Left ventricle myocardium superior (tissue), 1 donor: ENCODE results near the gene GPR149. TPM values are rescaled to one million over a fixed set of nuclear protein-coding genes. Genes with fewer than 3 reads are reported as not detected.

Experiments
- ATAC-seq: fragments of 200-7000 bp; cut with Tn5 transposase; one replicate; pipeline ENCODE4 v1.9.1; 2020; ENCODE audit warnings: mild to moderate bottlenecking, moderate library complexity
- DNase-seq: peaks from one replicate; pipeline ENCODE4 v3.0.0-alpha.2; 2020
- intact Hi-C: fragments of 100-400 bp; cut with micrococcal nuclease; formaldehyde crosslinking; loops from one replicate; pipeline ENCODE4 v1.11.0; 2022
- total RNA-seq: library from RNA; stranded (reverse); fragmentation: NEBNext Ultra II Directional; extraction: Animal tissue kit (Norgen Biotek cat#: 25700); gene quantifications from one replicate; pipeline ENCODE4 v1.2.1, GENCODE V29; 2021
- donor health status: DM: no; HTN: yes; CAD: no; lungs with severe emphysema.

GPR149 gene
- total RNA-seq, 1 donor from 2014 or later: not detected

DNA sequence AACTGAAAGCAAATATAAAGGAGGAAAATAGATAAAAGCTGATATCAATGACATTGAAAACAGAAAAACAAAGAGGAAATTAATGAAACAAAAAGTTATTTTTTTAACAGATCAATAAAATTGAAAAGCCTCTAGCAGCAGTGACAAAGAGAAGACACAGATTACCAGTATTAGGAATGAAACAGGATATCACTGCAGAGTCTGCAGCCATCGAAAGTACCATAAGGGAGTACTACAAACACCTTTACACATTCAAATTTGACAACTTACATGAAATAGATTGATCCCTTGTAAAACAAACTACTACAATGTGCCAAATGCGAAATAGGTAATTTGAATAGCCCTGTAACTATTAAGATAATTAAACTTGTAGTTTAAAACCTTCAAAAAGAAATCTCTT is 80.8 kb downstream of the GPR149 start:
- DNase-seq: no peak
- intact Hi-C loops: no loop called here
- ATAC-seq: no peak

GRCh38 chr3:154345422-154346122 is 84.4 kb downstream of the GPR149 start:
- intact Hi-C loops: no loop called here
- no peak for DNase-seq
- no peak for ATAC-seq

DNA sequence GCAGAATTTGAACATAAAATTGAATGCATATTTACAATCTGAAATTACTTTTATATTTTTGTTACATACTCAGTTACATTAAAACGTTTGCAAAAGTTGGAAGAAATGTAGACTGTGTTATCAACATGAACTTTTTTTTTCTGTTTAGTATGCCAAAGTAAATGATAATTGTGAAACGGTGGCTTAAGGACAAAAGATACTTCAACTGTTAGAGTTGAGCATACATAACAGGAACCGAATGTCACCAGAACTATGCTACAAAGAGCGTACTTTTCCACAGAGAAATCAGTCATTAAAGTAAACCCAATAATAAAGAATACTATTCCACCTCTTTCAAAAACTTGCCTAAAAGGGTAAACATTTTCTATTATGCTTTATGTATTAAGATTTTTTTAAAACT is 91.4 kb downstream of the GPR149 start:
- intact Hi-C loops: no loop called here

DNA sequence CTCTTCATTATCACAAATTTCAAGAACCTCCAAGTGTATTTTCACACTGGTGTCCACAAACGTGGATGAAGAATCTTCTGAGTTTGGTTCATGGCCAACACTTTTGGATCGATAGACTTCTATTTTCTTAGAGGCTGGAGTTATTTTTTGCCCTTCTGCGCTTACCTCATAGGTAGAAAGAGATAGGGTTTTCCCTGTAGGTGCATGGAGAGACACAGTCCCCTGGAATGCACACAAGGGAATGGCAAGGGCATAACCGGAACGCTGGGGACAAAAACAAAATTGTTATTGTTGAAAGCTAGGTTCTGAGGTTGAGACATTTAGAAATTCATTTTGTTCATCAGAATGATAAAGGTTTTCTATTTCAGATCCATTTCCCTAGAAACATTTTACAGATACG is 92.0 kb downstream of the GPR149 start:
- DNase-seq (no peak), ATAC-seq (no peak)
- intact Hi-C loops: no loop called here

More for the DNA sequence above, 91.4 kb downstream of the GPR149 start:
- ATAC-seq (no peak), DNase-seq (no peak)

DNA sequence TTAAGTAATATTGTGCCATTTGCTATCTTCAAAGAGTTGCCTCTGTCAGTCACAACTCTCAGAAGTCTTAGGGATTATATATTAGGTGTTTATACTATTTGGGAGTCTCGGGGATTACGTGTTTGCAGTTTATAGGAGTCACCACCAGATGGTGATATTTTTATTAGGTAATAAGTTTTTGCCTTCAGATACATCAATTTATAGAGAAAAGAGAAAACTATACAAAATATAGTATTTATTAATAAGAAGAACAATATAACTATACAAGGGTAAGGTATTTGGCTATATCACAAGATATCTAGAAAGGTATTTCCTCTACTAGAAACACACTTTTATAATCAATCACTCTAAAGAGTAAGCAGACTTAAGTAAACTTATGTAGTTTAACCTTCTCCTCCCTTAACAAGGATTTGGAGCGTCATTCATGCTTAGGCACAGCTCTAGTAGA is 95.0 kb downstream of the GPR149 start:
- no peak for ATAC-seq
- intact Hi-C loops: loop anchor here (5.0 kb wide), 1 partner anchor 987 kb away; no protein-coding TSS in a partner anchor
- DNase-seq: no peak

GRCh38 chr3:154327871-154328270 is 102.1 kb downstream of the GPR149 start:
- DNase-seq (no peak), ATAC-seq (no peak)
- intact Hi-C loops: no loop called here

DNA sequence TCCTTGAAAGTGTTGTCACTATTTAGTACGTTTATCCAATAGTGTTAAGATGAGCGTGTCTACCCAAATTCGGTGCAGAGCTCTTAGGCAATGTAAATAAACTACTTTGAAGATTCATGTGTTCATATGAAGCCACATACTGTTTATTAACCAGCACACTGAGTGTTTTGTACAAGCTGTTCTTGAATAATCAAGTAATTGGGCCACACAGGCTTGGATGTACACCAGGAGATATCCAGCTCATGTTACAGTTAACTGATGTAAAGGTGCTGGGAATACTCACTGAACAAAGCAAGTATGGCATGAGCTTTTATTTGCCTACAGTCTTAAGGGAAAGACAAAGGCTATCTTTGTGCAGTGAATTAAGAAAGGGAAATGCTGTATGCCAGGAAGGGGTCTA is 105.1 kb downstream of the GPR149 start:
- no peak for DNase-seq
- no peak for ATAC-seq
- intact Hi-C loops: no loop called here

GRCh38 chr3:154323891-154324738 is 105.9 kb downstream of the GPR149 start, which contains the start of gene DHX36:
Gene DHX36, minus strand, starts transcription at chr3:154324487. Its CDS starts 71 bp downstream, at chr3:154324416.
- peak; percentile 92 for DNase-seq
- peak; percentile 99 for ATAC-seq
- intact Hi-C loops: no loop called here

DNA sequence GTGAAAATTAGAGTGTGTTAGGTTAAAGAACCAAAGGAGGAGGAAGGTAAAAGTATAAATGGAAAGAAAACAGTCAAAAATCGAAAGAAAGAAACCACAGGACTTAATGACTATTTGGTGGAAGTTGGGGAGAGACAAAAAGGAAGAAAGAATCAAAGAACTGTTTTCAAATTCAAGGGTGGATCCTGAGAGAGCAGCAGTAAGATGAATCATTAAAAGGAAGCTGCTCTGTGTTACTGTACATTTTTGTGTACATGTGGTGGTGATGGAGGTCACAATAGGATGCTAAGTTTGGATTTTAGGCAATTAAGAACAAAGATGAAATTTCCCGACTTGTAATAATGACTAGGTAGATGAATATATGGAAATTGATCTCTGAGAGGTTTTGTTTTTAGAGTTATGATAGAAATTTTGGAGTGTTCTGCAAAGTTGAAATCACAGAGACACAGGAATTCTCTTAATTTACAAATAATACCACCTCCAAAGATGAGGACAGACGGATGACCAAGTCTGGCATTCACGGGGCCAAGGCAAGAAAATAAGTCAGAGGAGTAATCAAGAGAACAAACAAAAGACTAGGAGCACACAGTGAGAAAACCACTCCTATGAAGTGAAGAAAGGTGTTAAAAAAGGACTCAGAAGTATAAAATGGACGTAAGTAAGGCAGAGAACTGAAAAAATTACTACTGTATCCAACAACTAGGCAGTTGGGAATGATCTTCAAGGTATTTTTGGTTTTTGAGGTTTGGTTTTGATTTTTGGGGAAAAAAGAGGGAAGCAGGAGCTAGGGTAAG is 112.8 kb downstream of the GPR149 start:
- ATAC-seq: no peak
- DNase-seq: no peak
- intact Hi-C loops: no loop called here

GRCh38 chr3:154314152-154314551 is 115.8 kb downstream of the GPR149 start:
- ATAC-seq: no peak
- no peak for DNase-seq
- intact Hi-C loops: no loop called here

DNA sequence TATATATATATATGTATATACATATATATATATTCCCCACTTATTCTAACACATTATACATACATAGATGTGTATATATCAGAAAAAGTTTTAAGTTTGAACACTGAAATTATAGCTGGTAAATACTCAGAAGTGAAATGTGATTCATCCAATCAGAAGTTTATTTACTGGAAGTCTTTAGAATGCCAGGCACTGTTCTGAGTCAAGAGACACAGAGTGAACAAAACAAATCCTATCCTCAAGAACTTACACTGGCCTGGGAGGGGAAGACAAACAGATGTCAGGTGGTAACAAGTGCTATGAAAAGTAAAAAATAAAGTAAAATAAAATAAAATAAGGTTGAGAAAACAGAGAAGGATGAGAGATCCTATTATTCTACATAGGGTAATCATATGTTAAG is 119.2 kb downstream of the GPR149 start:
- ATAC-seq: no peak
- no peak for DNase-seq
- intact Hi-C loops: no loop called here

- no peak for ATAC-seq
- intact Hi-C loops: no loop called here
- DNase-seq: no peak
These were observed 122.6 kb downstream of the GPR149 start for GRCh38 chr3:154307363-154307762.

- intact Hi-C loops: no loop called here
- ATAC-seq (no peak), DNase-seq (no peak)
These were observed 125.1 kb downstream of the GPR149 start for GRCh38 chr3:154304936-154305335.

GRCh38 chr3:154304116-154304786 is 125.7 kb downstream of the GPR149 start:
- ATAC-seq (no peak), DNase-seq (no peak)
- intact Hi-C loops: no loop called here

DNA sequence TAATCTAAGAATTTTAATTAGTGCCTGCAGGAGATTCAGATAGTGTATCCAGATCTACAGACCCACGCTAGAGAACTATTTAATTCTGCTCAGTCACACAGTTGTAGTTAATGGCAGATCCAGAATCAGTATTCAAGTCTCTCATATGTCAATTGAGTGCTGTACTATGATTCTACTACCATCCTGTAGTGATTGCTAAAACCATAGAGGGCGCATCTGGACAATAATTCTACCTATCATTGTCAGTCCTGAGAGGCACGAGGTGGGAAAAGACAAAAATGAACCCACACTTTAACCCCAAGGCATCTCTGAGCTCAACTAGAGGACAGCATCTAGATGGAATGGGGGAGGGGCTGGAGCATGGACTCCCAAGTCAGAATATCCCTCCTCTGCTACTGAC is 128.4 kb downstream of the GPR149 start:
- intact Hi-C loops: no loop called here
- ATAC-seq (no peak), DNase-seq (no peak)

DNA sequence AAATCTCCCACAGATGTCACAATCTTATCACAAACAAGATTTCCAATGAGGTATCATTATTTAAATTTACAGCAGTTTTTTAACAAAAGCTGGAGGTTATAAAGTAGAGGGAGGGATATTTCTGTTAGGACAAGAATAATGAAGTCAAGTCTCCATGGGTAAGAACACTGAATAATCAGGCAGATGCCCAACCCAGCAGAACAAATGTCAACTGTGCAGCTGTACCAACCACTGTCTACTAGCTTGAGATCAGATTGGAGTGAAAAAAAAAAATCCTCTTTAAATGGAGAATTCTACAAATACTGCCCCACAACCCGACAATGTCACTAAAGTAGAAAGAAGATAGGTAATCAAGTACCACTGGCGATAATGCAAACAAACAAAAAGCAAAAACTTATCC is 136.0 kb downstream of the GPR149 start:
- ATAC-seq (no peak), DNase-seq (no peak)
- intact Hi-C loops: no loop called here

DNA sequence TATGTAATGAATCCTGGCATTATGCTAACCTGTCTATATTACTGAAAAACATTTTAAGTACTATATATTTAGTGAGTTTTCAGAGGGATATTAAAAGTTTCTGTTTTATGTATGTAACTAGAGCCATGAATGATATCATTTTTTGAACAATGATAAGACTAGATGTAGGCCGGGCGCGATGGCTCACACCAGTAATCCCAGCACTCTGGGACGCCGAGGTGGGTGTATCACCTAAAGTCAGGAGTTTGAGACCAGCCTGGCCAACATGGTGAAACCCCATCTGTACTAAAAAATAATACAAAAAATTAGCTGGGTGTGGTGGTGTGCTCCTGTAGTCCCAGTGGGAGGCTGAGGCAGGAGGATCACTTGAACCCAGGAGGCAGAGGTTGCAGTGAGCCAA is 139.8 kb downstream of the GPR149 start:
- DNase-seq (no peak), ATAC-seq (no peak)

More for the DNA sequence above, 139.8 kb downstream of the GPR149 start:
- intact Hi-C loops: no loop called here
